GM12865 (cell line): ENCODE data around the gene GADD45B.

ENCODE experiments used
- DNase-seq: peaks from one replicate; pipeline ENCODE4 v3.0.0; 2010; ENCODE audit warnings: low read depth
- H3K4me3 ChIP-seq: 2 replicates; pipeline ENCODE4 v1.5.1; 2011; ENCODE audit warnings: mild to moderate bottlenecking, low read depth, low read length, control low read depth
- TF ChIP-seq, protein P1 (sequence below): IDR thresholded peaks from 2 replicates; pipeline ENCODE4 v1.5.1; 2011; ENCODE audit warnings: low read length, control low read depth, low read depth, inconsistent platforms; ENCODE audit not compliant: insufficient read depth; ENCODE audit errors: missing control alignments

Gene GADD45B

DNA sequence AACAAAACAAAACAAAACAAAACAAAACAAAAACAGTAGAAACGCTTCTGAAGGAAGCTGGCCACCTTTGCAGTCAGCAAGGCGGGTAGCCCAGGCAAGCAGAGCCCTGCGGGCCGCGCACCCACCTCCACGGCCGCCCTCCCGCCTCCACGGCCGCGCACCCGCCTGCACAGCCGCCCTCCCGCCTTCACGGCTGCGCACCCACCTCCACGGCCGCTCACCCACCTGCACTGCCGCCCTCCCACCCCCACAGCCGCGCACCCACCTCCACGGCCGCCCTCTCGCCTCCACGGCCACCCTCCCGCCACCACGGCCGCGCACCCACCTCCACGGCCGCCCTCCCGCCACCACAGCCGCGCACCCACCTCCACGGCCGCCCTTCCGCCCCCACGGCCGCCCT lies 39.5 kb upstream of the GADD45B start:
- TF ChIP-seq, protein P1, sequence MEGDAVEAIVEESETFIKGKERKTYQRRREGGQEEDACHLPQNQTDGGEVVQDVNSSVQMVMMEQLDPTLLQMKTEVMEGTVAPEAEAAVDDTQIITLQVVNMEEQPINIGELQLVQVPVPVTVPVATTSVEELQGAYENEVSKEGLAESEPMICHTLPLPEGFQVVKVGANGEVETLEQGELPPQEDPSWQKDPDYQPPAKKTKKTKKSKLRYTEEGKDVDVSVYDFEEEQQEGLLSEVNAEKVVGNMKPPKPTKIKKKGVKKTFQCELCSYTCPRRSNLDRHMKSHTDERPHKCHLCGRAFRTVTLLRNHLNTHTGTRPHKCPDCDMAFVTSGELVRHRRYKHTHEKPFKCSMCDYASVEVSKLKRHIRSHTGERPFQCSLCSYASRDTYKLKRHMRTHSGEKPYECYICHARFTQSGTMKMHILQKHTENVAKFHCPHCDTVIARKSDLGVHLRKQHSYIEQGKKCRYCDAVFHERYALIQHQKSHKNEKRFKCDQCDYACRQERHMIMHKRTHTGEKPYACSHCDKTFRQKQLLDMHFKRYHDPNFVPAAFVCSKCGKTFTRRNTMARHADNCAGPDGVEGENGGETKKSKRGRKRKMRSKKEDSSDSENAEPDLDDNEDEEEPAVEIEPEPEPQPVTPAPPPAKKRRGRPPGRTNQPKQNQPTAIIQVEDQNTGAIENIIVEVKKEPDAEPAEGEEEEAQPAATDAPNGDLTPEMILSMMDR = no peak
- no peak for DNase-seq
- H3K4me3 ChIP-seq = no peak overlapping the region

DNA sequence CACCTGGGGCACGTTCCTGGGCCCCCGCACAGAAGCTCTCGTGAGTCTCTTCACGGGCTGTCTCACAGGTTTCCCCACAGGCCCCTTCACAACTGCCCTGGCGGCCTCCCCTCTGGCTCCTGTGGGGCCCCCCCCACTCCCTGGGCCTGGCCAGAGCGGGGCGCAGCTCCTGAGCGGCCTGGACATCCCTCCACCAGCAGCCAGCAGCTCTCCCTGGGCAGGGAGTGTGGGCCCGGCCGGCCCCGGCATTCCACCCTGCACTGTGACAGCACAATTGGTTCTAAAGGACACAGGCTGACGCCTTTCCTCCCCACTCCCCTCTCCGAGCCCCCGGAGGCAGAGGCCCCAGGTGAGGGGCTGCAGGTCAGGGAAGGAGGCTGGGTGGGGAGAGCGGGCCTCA lies 39.0 kb upstream of the GADD45B start:
- no peak for DNase-seq
- TF ChIP-seq, protein P1 = no peak
- no peak overlapping the region for H3K4me3 ChIP-seq

DNA sequence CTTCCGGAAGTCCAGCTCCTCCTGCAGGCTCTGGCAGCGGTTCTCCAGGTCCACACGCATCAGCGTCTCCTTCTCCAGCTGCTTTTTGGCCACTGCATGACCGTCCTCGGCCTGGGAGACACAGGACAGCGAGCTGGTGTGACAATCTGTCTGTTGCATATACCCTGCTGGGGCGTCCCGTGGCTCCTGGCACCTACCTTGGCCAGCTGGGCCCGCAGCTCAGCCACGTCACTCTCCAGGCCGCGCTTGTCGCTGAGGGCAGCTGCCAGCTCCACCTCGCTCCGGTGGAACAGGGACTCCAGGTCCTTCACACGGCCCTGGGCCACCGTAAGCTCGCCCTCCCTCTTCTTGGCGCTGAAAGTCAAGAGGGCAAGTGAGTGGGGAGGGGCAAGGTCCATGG lies 37.7 kb upstream of the GADD45B start:
- TF ChIP-seq, protein P1 = no peak

DNA sequence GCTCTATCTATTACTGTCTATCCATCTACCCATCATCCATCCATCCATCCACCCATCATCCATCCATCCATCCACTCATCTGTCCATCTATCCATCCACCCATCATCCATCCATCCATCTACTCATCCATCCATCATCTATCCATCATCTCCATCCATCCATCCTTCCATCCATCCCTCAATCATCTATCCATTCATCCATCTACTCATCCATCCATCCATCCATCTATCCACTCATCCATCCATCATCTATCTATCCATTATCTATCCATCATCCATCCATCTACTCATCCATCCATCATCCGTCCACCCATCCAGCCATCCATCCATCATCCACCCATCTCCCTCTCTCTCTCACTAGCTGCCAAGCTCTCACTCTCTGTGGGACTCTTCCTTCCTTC lies 35.4 kb upstream of the GADD45B start:
- TF ChIP-seq, protein P1 = no peak

More for the DNA sequence above, 37.7 kb upstream of the GADD45B start:
- DNase-seq = no peak
- H3K4me3 ChIP-seq = no peak overlapping the region

DNA sequence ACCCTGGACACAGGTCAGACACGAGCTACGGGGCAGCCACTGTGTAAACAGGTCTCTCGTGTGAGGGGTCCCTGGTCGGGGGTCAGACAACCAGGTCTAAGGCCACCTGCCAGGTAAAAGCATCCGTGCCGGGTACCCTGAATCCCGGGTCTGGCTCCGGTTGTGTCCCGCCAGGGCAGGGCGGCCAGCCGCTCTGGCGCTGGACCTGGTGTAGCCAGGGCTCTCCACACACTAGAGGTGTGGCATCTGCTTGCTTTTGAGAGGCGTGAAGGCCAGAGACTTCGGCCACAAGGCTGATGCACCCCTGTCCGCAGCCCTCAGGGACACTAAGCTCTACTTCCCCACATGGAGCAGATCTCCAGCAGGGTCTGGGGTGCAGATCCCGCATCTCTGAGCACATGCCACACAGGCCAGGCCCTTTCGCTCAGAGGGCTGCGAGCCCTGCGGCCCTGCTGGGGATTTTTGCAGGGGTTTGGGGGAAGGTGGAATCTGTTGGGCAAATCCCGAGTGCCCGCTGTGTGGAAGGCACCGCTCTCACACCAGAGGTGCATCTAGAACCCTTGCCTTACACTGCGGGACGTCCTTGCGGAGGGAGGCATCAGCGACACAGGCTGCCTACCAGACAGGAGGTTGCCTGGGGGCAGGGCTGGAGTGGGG lies 34.7 kb upstream of the GADD45B start:
- TF ChIP-seq, protein P1 = no peak
- DNase-seq = no peak
- no peak overlapping the region for H3K4me3 ChIP-seq

More for the DNA sequence above, 35.4 kb upstream of the GADD45B start:
- H3K4me3 ChIP-seq = no peak overlapping the region
- DNase-seq = no peak

DNA sequence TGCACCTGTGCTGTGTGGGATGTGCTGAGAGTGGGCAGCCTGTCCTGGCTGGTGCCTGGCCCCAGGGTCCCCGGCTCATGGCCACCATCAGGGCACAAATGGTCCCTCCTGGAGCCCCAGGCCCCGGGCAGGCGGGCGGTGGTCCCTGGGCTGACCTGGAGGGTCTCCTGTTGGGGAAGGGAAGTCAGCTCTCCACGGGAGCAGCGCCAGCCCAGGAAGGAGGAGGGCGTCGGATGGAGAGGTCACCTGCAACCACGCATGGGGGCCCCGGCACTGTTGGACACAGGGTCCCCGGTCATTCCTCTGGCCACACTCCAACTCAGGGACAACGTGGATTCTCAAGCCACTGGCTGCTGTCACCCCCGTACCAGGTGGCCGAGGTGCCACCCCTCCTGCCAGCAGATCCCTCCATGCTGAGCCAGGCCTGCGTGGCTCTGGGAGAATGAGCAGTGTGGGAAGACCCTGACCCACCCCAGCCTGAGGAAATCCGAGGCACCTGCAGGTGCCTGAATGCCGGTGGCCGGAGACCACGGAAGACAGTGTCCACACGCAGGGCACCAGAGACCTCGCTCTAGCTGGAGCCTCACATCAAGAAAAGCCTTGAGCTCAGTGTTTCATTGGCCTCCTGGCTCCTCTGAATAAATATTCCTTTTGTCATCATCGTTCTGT lies 32.7 kb upstream of the GADD45B start:
- H3K4me3 ChIP-seq = no peak overlapping the region
- DNase-seq = no peak
- TF ChIP-seq, protein P1 = no peak
